ENCODE measurements around the gene PAQR4.

PAQR4 gene

DNA sequence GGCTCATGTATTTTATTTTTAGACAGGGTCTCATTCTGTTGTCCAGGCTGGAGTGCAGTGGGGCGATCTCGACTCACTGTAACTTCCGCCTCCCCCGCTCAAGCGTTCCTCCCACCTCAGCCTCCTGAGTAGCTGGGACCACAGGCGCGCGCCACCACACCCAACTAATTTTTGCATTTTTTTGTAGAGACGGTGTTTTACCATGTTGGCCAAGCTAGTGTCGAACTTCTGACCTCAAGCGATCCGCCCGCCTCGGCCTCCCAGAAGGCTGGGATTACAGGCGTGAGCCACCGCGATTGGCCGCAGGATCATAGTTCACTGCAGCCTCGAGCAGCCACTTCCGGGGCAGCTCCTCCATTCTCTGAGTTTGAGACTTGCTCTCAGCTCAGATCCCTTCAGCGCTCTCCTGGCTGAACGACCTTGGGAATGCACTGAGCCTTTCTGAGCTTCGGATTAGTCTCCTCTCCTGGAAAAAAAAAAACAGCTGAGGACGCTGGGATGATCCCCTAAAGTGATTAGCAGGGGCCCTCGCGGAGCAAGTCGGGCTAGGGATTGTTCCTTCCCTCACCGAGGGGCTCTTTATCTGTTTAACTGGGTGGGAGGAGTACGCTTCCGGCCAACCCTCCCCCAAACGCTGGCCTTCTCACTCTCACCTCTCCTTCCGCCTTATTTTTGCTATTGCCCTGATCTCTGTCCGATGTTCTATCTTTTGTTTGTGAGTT lies 12.2 kb downstream of the PAQR4 start:
- no peak for DNase-seq

DNA sequence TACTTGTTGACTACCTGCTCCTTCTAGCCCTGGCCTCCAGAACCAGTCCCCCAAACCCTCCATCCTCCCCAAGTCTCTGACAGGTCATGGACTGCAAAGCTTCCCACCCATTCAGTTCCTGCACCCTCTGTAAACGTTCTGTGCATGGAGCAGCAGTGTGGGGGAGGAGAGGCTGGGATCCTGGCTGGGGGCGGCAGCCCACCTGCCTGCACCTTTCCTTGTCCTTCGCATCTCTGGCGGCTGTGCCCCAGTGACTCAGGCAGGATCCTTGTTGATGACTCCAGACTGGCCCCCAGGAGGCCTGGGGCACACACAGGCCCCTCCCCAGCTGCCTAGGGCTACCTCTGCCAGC lies 12.7 kb downstream of the PAQR4 start:
- no peak for DNase-seq

DNA sequence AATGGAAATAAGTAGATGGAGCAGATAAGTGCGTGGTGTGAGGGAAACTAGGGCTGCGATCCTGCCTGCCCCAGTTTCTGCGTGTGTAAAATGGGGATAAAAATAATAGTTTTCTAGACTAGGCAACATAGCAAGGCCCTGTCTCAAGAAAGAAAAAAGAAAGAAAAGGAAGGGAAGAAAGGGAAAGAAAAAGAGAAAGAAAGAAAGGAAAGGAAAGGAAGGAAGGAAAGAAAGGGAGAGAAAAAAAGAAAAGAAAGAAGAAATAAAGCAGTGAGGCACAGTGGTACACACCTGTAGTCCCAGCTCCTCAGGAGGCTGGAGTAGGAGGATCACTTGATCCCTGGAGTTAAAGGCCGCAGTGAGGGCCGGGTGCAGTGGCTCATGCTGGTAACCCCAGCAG lies 13.3 kb downstream of the PAQR4 start:
- DNase-seq: no peak

DNA sequence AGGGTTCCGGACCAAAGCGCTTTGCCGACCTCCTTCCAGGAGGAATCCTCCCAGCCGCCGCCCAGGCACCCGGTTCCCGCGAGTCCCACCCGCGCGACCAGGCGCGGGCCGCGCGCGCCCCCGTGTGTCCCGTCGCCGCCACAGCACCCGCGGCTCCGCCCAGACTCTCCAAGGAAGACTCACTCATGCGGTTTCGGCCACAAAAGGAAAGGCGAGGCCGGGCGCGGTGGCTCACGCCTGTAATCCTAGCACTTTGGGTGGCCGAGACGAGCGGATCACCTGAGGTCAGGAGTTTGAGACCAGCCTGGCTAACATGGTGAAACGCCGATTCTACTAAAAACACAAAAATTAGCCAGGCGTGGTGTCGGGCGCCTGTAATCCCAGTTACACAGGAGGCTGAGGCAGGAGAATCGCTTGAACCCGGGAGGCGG lies 14.6 kb downstream of the PAQR4 start:
- DNase-seq: peak; percentile 51 to 66

GRCh38 chr16:2985462-2985861 lies 16.3 kb downstream of the PAQR4 start:
- DNase-seq: no peak

DNA sequence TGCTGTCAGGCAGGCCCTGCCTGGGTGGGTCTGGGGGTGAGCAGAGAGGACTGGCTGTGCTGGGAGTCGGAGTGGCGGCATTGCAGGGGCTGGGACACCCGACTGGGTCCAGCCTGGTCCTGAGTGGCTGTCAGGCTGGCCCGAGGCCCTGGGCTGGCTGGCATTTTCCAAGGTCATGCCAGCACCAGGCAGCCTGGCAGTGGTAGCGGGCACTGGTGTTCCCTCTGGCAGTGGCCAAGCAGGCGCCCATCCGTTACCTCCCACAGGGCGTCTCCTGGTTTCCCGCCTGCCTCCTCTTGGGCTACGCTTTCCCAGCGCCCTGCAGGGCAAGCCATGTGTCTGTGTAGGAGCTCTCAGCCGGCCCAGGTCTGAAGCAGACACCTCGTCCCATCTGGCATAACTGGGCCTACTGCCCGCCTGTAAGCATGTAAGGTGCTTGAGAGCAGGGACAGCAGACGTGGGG lies 16.8 kb downstream of the PAQR4 start:
- no peak for DNase-seq

GRCh38 chr16:2986623-2987188 lies 17.6 kb downstream of the PAQR4 start:
- DNase-seq: no peak

DNA sequence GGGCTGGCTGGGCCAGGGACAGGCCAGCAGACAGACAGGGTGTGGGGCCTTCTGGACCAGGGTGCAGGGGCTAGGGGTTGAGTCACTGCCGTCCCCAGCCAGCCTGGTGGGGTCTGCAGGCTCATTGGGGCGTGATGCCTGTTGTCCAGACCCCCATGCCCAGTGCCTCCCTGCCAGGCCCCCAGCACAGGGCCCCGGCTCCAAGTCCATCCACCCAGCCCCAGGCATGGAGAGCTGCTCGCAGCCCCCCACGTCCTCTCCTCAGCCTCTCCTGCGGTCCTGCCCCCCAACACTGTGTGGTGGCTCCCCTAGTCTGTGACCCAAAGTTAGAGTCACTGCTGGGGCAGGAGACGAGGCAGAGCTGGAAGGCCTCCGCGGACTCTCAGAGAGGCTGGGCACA lies 18.1 kb downstream of the PAQR4 start:
- DNase-seq: no peak

- no peak for DNase-seq
These were observed 18.7 kb downstream of the PAQR4 start for GRCh38 chr16:2987833-2988232.

GRCh38 chr16:2988590-2989099 lies 19.5 kb downstream of the PAQR4 start:
- no peak for DNase-seq

DNA sequence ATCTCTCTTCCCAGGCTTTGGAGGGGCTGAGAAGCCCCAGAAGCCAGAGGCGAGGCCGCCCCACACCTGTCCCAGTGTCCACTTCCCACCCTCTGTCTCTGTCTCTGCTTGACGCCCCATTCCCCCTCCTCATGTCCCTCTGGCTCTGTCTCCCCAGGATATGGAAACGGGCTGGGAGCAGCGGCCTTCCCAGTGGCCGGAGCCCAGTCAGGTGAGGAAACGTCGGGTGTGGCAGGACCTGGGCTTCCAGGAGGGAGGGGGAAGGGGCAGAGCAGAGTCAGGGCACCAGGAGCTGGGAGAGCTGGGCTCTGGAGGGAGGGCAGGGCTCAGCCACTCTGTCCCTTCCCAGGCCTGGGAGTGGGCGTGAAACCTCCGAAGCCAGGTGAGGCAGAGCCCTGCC lies 21.7 kb downstream of the PAQR4 start:
- DNase-seq: no peak

DNA sequence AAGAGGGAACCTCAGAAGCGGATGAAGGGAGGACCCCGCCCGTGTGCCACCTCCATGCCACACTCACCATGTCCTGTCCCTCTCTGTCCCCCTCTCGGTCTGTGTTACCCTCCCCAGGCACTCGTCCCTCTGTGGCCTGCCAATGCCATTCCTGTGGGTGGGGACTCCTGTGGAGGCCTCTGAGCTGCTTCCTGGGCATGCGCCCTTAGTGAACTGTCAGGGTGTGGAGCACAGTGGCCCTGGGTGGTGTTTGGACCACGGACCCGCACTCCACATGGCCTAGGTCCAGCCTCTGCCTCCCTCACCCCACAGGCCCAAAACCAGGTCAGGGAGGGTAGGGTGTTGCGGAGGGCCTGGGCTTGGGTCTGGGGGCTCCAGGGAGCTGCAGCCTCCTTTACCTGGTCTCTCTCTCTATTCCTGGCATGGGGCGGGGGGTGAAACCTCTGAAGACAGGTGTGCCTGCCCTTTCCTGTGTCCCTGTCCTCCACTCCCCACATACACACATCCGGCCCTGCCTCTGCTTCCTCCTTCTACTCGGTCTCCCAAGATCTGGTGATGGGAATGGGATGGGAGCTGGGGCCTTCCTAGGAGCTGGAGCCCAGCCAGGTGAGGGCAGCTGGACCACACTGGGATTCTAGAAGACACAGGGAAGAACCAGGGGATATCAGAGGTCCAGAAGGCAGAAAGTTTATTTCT lies 22.6 kb downstream of the PAQR4 start:
- DNase-seq: no peak

- DNase-seq: no peak
These were observed 23.4 kb downstream of the PAQR4 start for GRCh38 chr16:2992383-2993081.

GRCh38 chr16:2996298-2996697 lies 27.1 kb downstream of the PAQR4 start:
- no peak for DNase-seq

DNA sequence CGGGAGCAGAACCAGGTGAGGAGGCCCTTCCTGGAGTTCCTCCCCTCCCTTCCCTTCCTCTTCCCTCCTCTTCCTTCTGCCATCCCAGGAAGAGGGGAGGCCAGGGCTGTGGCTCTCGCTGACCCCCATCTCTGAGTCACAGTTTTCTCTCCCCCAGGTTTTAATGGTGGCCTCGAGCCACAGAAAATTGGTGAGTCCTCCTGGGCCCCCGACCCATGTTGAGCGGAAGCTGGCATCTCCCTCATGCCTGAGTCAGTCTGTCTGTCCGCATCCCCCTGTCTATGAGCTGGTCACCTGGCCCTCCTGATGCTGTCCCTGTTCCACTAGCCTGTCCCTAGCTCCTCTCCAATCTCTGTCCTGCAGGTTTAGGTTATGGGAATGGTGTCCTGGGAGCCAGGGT lies 30.8 kb downstream of the PAQR4 start:
- DNase-seq: no peak

DNA sequence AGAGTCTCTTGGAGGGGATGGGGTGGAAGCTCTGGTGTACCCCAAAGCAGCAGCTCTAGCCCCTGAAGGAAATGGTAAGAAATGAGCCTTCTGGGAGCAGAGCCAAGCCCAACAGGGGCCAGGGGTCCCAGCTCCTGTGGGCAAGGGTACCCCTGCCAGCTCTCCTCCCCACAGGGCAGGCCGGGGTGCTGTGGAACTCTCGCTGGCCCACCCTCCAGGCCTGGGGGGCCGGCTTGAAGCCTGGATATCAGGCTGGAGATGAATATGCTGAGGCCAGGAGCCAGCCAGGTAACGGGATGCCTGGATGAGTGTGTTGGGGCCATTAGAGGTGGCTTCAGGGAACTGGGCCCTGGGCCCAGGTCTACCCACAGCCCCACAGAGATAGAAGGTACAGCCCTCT lies 31.4 kb downstream of the PAQR4 start:
- DNase-seq: no peak

- DNase-seq: no peak
These were observed 32.2 kb downstream of the PAQR4 start for GRCh38 chr16:3001316-3001715.

DNA sequence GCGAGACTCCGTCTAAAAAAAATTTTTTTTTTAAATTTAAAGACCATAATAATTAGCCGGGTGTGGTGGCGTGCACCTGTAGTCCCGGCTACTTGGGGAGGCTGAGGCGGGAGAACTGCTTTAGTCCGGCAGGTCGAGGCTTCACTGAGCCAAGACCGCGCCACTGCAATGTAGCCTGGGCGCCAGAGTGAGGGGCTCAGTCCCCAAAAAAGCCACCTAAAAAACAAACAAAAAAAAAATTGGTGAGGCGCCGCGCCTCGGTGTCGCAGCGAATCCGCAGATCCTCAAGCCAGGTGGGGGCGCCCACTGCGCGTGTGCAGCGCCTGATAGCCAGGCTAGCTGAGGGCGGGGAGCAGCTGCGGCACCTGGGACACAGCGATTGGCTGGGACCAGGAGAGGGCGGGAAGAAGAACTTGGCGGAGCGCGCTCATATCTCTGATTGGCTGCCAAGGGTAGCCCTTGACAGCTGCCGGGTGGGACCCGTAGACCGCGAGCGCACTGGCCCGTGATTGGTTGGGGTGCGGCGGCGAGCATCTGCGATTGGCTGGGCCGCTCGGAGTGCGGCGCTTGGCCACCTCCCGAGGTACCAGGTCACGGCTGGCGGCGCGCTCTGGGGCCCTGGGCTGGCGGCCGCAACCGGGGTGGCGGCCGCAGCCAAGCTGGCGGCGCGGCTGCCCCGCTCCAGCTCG lies 34.6 kb downstream of the PAQR4 start:
- DNase-seq: peak; percentile 91 to 97

- DNase-seq: no peak
These were observed 35.2 kb downstream of the PAQR4 start for GRCh38 chr16:3004319-3004718.

- DNase-seq: no peak
These were observed 35.7 kb downstream of the PAQR4 start for GRCh38 chr16:3004781-3005284.

DNA sequence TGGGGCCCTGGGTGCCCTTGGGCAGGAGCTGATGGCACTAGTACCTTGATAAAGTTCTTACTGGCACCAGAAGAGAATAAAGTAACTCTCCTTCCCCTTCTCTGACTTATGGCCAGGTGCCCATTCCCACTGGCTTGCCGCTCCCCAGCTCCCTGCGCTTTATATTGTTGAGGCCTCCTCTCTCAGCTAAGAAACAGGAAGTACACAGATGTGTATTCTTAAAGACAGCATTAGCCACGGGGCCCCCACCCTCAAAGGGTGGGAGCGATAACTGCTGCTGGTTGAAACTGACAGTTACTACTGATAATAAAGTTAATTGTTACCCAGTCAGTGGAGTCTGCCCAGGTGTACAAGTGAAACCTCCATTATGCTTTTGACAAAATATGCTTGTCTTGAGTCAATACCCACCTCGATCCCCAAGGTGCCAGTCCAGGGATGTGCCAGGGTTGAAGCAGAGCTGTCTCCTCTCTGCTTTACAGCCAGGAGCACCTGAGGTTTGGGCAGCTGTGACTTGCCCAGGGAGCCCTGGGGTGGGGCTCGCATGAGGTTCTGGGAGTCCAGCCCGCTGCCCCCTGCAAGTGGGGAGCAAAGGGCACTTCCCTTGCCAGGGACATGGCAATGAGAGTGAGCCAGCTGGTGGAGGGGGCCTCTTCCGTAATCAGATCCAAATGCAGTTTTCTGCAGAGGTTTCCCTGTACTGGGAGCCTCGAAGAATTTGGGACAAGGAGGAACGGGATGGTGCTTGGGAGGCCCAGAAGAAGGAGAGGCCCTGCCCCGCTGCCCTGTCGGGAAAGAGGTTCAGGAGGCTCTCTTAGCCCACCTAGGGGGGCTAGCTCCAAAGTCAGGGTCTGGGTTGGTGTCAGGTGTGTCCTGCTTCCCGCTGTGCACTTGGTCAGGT lies 38.2 kb downstream of the PAQR4 start:
- no peak for DNase-seq
